NCI-H2107 treated with DMSO at 0.1 percent for 48 hours (cell line): ENCODE results near the gene FRMD8.

Experiments
- DNase-seq: peaks from one replicate; lab custom pipeline; 2025; ENCODE audit not compliant: unreplicated experiment; lab: John Stamatoyannopoulos, UW

FRMD8 gene

GRCh38 chr11:65392186-65392829, 5.9 kb downstream of the FRMD8 start:
- DNase-seq, result no peak

DNA sequence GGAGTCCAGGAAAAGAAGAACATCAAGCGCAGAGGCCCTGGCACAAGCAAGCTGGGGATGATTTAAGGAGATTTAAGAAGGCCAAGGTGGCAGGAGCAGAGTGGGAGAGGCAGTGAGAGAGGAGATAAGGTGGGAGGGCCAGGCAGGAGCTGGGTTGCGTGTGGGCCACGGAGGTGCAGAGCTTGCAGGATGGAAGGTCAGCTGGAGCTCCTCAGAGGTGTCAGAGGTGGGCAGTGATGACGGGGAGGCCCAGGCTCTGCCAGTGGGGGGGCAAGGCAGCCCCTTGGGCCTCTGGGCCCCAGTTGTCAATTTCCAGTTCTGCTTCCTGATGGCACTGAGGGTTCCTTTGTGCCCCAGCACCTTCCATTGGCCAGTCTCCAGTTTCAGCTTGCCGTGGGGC, 6.5 kb downstream of the FRMD8 start:
- DNase-seq, result no peak

- no peak for DNase-seq
Measured at GRCh38 chr11:65393513-65394079, 7.2 kb downstream of the FRMD8 start.

GRCh38 chr11:65394125-65394536, 7.7 kb downstream of the FRMD8 start:
- no peak for DNase-seq

- no peak for DNase-seq
Measured at GRCh38 chr11:65395961-65396530, 9.6 kb downstream of the FRMD8 start.

DNA sequence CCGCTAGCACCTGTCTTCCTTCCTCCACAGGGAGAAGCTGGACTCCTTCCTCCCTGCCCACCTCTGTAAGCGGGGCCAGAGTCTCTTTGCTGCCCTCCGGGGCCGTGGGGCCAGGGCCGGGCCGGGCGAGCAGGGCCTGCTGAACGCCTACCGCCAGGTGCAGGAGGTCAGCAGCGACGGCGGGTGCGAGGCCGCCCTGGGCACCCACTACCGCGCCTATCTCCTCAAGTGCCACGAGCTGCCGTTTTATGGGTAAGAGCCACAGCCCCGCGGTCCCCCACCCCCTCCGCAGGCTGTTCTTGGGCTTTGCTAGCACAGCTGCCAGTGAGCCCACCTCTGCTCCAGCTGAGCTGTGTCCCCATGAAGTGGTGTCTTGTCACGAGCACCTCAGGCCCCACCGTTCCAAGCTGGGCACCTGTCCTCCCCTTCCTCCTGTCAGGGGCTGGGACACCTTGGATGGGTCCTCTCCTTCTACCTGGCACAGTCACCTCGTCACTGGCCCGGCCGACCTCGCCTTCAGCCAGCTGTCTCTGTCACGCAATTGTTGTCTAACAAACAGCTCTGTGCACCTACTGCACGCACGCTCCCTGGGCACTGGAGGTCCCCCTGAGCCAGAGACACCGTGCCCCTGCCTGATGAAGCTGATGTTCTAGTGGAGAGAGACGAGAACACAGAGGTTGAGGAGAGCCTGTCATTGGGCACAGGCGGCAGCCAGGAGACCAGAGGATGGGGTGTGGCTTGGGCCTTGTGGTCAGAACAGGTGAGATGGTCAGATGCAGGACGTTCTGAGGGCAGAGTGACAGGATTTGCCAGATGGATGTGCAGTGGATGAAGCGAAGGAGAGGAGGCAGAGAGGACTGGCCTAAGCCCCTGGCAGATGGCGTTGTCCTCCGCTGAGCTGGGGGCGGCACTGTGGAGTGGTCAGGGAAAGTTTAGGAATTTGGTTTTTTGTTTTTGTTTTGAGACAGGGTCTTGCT, 10.6 kb downstream of the FRMD8 start:
- no peak for DNase-seq

- DNase-seq, result no peak
Measured at GRCh38 chr11:65398362-65398910, 12.0 kb downstream of the FRMD8 start.

- no peak for DNase-seq
Measured at GRCh38 chr11:65399249-65399648, 12.8 kb downstream of the FRMD8 start.

DNA sequence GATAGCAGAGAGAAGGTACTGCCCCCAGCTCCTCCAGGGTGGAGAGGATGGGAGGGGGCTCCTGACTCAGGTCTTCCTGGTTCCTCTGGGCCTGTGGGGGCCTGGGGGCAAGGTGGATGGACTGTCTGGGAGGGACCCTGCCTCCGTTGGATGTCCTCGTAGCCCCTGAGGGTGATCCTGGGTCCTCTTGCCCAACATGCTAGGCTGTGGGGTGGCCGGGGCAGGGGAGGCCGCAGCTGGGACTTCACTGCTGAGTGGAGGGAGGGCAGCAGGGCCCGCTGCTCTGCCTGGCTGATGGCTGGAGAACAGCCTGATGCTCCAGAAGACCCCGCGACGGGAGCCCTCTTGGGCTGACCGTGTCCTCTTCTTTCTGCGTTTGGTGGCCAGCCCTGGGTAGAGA, 13.4 kb downstream of the FRMD8 start:
- no peak for DNase-seq

DNA sequence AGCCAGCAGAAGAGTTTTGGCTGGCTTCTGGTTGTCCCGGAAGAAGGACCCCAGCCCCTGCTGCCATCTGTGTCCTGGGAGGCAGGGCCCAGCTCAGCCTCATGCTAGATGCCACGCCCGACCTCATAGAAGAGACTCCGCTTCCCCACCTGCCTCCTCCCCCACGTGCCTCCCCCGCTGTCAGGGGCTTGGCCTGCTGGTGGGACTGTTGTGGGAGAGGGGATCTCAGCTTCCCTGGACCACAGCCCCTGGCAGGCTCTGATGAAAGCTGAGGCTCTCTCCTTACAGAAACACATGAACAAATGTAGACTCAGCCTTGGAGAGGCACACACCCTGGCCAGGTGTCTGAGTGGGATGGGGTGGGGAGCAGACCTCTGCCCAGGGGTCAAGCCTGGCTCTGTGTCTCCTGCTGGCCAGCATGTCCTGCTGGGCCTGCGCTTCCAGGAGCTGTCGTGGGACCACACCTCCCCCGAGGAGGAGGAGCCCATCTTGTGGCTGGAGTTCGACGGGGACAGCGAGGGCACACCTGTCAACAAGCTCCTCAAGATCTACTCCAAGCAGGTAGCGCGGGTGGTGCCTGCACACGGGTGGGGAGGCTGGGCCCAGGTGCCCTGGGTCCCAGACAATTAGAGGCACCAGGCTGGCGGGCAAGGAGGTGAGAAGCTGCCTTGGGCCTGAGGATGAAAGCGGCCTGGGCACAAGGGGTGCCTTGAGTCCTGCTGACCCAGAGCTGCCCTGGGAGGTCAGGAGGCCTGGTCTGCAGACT, 14.1 kb downstream of the FRMD8 start:
- DNase-seq, result no peak

DNA sequence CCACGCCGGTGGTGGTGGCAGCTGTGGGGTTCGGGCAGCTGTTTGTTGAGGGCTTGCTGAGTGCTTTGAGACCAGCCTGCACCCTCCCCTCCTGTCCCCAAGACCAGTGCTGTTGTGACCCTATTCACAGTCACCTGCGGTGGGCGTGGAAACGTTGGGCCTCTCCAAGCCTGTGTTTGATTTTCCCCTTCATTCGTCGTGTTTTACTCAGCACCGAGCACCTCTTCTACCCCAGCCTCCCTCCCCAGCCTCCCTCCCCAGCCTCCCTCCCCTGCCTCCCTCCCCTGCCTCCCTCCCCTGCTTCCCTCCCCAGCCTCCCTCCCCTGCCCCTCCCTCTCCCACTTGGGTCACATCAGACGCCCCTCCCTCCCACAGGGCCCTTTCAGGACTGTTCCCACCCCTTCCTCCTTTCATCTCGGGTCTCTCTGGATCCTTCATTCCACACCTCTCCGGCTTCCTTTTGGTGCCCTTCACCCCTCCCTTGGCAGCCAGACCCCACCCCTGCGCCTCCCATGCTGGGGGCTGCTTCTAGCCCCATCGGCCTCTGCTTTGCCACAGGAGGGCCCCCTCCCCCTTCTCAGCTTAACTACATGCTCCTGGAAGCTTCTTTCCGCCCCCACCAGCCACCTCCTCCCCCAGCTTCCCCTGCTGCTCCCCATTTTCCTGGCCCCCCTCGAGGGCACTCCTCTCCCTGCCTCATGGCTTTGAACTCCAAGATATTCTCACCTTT, 14.8 kb downstream of the FRMD8 start:
- no peak for DNase-seq

DNA sequence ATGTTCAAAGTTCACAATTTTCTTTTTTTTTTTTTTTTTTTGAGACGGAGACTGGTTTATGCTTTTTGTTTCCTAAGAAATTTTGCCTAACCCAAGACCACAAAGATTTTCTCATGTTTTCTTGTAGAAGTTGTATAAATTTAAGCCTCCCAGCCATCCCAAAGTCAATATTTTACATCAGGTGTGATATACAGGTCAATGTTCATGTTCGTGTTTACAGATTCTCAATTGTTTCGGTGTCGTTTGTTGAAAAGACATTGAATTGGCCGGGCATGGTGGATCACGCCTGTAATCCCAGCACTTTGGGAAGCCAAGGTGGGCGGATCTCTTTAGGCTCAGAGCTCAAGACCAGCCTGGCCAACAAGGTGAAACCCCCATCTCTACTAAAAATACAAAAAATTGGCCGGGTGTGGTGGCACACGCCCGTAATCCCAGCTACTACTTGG, 15.4 kb downstream of the FRMD8 start:
- DNase-seq, result no peak

- no peak for DNase-seq
Measured at GRCh38 chr11:65402790-65403189, 16.4 kb downstream of the FRMD8 start.

DNA sequence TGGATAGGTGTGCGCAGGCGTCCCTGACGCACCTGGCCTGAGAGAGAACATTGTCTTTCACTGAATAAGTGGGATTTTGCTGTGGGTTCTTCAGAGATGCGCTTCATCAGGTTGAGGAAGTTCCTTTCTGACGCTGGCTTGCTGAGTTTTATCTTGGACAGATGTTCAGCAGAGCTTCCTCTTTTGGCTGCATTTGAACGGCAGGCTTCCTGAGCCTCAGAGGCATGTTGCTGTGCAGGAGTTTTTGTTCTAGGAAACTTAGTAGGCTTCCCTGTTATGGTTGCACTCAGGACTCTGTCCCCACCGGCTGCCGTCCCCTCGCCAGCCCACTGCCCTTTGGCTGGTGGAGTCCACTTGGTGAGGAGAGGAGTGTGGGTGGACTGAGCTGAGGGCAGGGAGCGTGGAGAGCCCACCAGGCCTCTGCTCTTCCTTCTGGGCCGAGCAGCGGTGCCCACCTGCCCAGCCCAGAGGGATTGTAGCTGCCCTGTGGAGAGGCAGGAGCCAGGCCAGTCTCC, 17.2 kb downstream of the FRMD8 start:
- no peak for DNase-seq

GRCh38 chr11:65404210-65404609, 17.8 kb downstream of the FRMD8 start:
- DNase-seq, result peak; percentile 38

DNA sequence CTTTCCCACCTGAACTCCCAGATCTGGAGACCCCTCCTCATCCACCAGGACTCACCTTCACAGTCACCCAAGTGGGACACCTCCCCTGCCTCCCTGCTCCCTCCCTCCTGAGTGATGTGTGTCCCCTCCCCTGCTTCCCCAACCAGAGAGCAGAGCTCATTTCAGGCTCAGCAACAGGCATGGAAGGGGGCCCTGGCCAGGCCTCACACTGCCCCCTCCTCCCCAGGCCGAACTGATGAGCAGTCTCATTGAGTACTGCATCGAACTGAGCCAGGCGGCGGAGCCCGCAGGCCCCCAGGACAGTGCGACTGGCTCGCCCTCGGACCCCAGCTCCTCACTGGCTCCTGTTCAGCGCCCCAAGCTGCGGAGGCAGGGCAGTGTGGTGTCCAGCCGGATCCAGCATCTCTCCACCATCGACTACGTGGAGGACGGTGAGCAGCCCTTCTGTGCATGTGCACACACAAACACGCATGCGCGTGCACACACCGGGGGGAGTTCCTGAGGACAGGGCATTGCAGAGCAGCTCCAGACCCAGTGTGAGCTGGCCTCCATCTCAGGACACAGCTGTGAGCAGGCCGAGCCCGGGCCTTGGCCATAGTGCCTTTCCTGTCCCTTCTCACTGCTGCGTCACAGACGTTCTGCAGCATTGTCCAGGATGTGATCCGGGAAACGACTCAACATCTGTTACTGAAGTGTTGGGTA, 18.4 kb downstream of the FRMD8 start:
- no peak for DNase-seq

DNA sequence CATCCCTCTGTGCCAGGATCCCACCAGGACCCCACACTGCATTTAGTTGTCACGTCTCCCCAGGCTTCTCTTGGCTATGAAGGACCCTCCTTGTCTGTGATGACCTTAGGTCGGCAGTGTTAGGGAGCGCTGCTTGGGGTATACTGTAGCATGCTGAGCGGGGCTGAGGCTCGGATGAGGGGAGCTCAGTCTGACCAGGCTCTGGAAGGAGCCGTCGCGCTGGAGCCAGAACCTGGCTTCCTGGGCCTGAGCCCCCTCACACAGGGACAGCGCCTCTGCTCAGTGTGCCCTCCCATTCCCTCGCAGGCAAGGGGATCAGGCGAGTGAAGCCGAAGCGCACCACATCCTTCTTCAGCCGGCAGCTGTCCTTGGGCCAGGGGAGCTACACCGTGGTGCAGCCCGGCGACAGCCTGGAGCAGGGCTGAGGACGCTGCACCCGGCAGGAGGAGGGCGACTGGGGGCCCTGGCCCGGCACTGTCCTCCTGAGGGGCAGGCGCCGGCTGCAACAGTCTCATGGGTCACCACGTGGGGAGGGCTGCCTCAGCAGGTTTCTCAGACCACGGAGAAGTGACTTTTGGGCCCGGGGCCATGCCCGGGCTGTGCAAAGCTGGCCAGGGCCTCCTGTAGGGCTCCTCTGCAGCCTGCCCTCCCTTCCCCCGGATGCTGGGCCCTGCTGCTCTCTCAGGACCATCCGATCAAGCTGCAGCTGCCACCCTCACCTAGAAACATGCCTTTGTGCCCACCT, 24.7 kb downstream of the FRMD8 start:
- no peak for DNase-seq

DNA sequence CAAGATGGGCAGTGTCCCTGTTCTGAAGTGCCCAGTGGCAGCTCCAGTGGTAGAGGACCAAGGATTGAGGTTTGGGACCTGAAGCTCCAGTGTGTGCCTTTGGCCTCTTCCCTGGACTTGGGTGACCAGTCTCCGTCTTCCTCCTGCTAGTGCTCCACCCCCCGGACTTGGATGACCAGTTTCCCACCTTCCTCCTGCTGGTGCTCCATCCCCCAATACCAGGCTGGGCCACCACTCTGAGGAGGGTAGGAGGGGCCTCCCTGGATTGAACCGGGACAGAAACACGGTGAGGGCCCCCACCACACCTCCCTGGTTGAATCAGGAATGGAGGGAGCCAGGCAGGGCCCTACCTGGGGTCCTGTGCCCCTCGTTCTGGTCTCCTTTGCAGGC, 25.2 kb downstream of the FRMD8 start:
- no peak for DNase-seq
